DOHH2 (cell line): ENCODE results near the gene SLCO2A1.

Experiments
- H3F3A ChIP-seq: fragments of 200-600 bp; sonication (generic), shearing (Covaris generic); 2 replicates; pipeline ENCODE4 v1.6.0; 2016; ENCODE audit warnings: antibody characterized with exemption, mild to moderate bottlenecking; ENCODE audit not compliant: control insufficient read depth, insufficient read depth
- H3K27ac ChIP-seq: fragments of 200-600 bp; sonication (generic); 2 replicates; pipeline ENCODE4 v1.5.1; 2014; ENCODE audit warnings: low read depth, mild to moderate bottlenecking, low read length, moderate library complexity
- H3K27me3 ChIP-seq: fragments of 200-600 bp; sonication (generic); 2 replicates; pipeline ENCODE4 v1.6.1; 2014; ENCODE audit warnings: mild to moderate bottlenecking, low read length, mixed read lengths; ENCODE audit not compliant: control insufficient read depth
- H3K36me3 ChIP-seq: fragments of 200-600 bp; sonication (generic); 2 replicates; pipeline ENCODE4 v1.6.1; 2014; ENCODE audit warnings: mild to moderate bottlenecking, low read length, moderate library complexity, mixed read lengths; ENCODE audit not compliant: control insufficient read depth
- H3K4me1 ChIP-seq: fragments of 200-600 bp; sonication (generic); 2 replicates; pipeline ENCODE4 v1.6.1; 2014; ENCODE audit warnings: mild to moderate bottlenecking, low read length, mixed read lengths; ENCODE audit not compliant: control insufficient read depth
- H3K4me2 ChIP-seq: fragments of 200-600 bp; sonication (generic); 2 replicates; pipeline ENCODE4 v1.6.0; 2014; ENCODE audit warnings: mild to moderate bottlenecking, low read length, moderate library complexity
- H3K4me3 ChIP-seq: fragments of 200-600 bp; sonication (generic); 2 replicates; pipeline ENCODE4 v1.5.1; 2014; ENCODE audit warnings: mild to moderate bottlenecking, low read length, mixed read lengths
- H3K79me2 ChIP-seq: fragments of 200-600 bp; sonication (generic); 2 replicates; pipeline ENCODE4 v1.6.1; 2014; ENCODE audit warnings: mild to moderate bottlenecking, low read length, mixed read lengths; ENCODE audit not compliant: control insufficient read depth
- H3K9me2 ChIP-seq: fragments of 200-600 bp; sonication (generic); replicated peaks from 2 replicates; pipeline ENCODE4 v1.6.1; 2014; ENCODE audit warnings: mild to moderate bottlenecking, low read length, mixed read lengths; ENCODE audit not compliant: control insufficient read depth
- H3K9me3 ChIP-seq: fragments of 200-600 bp; sonication (generic); 2 replicates; pipeline ENCODE4 v1.6.1; 2014; ENCODE audit warnings: antibody characterized with exemption, low read length, mixed read lengths; ENCODE audit not compliant: control insufficient read depth, insufficient read depth
- H4K20me1 ChIP-seq: fragments of 200-600 bp; sonication (generic); 2 replicates; pipeline ENCODE4 v1.6.0; 2014; ENCODE audit warnings: low read depth, mild to moderate bottlenecking, antibody characterized with exemption, low read length, moderate library complexity; ENCODE audit not compliant: control insufficient read depth, insufficient read depth
- CTCF ChIP-seq: fragments of 200-600 bp; sonication (generic); IDR thresholded peaks from one replicate; pipeline ENCODE4 v1.5.1; 2014; ENCODE audit warnings: antibody characterized with exemption, mild to moderate bottlenecking, low read depth, low read length; ENCODE audit not compliant: poor library complexity, severe bottlenecking
- EZH2phosphoT487 ChIP-seq: fragments of 200-600 bp; sonication (generic); IDR thresholded peaks from 2 replicates; pipeline ENCODE4 v1.6.1; 2017; ENCODE audit warnings: borderline replicate concordance, mild to moderate bottlenecking, antibody characterized with exemption, low read length, moderate library complexity, mixed read lengths

The SLCO2A1 gene

GRCh38 chr3:133996996-133997395, 32.7 kb downstream of the SLCO2A1 start:
- H3K79me2 ChIP-seq = no peaks in the 10 kb centered on the region
- H3K4me1 ChIP-seq = no peaks in the 10 kb centered on the region
- no peak overlapping the region for H3K27ac ChIP-seq
- no peak for TF ChIP-seq CTCF
- no peak for TF ChIP-seq EZH2phosphoT487
- H3K9me2 ChIP-seq = no peaks in the 10 kb centered on the region
- H4K20me1 ChIP-seq = no peaks in the 10 kb centered on the region
- H3K9me3 ChIP-seq = no peaks in the 10 kb centered on the region
- no peak overlapping the region for H3K4me2 ChIP-seq
- no peak overlapping the region for H3K4me3 ChIP-seq
- no peaks in the 10 kb centered on the region for H3K36me3 ChIP-seq
- 0 out of 2 replicates have a peak, but pooled peaks cover 2% of the 10 kb centered on the region for H3K27me3 ChIP-seq
- H3F3A ChIP-seq = no peaks in the 10 kb centered on the region

- no peak overlapping the region for H3K27ac ChIP-seq
- H3K79me2 ChIP-seq = no peaks in the 10 kb centered on the region
- H3K9me2 ChIP-seq = no peaks in the 10 kb centered on the region
- H3K4me1 ChIP-seq = no peaks in the 10 kb centered on the region
- H3K4me2 ChIP-seq = no peak overlapping the region
- H3F3A ChIP-seq = no peaks in the 10 kb centered on the region
- no peaks in the 10 kb centered on the region for H4K20me1 ChIP-seq
- no peaks in the 10 kb centered on the region for H3K36me3 ChIP-seq
- no peak overlapping the region for H3K4me3 ChIP-seq
- H3K27me3 ChIP-seq = 0 out of 2 replicates have a peak, but pooled peaks cover 2% of the 10 kb centered on the region
- TF ChIP-seq EZH2phosphoT487 = no peak
- no peak for TF ChIP-seq CTCF
- H3K9me3 ChIP-seq = no peaks in the 10 kb centered on the region
Measured at GRCh38 chr3:133996251-133996661, 33.5 kb downstream of the SLCO2A1 start.

GRCh38 chr3:133995264-133995663, 34.5 kb downstream of the SLCO2A1 start:
- no peak overlapping the region for H3K27ac ChIP-seq
- no peaks in the 10 kb centered on the region for H3F3A ChIP-seq
- 0 out of 2 replicates have a peak, but pooled peaks cover 2% of the 10 kb centered on the region for H3K27me3 ChIP-seq
- no peaks in the 10 kb centered on the region for H3K36me3 ChIP-seq
- H3K4me1 ChIP-seq = no peaks in the 10 kb centered on the region
- H4K20me1 ChIP-seq = no peaks in the 10 kb centered on the region
- H3K79me2 ChIP-seq = no peaks in the 10 kb centered on the region
- TF ChIP-seq CTCF (no peak), EZH2phosphoT487 (no peak)
- H3K4me2 ChIP-seq = no peak overlapping the region
- H3K9me3 ChIP-seq = no peaks in the 10 kb centered on the region
- H3K9me2 ChIP-seq = no peaks in the 10 kb centered on the region
- no peak overlapping the region for H3K4me3 ChIP-seq
